Motor neuron (in vitro differentiated cells): ENCODE results near the gene TRIM16. TPM values are rescaled to one million over a fixed set of nuclear protein-coding genes. Genes with fewer than 3 reads are reported as not detected.
"Not testable (repeated sequence)": the region's sequence is repeated elsewhere in the genome, so short reads cannot be mapped to it uniquely, and the experiment has no call there.

ENCODE experiments used
- ATAC-seq, 8 experiments: fragments of 200-7000 bp; cut with Tn5 transposase; replicated peaks in 6 of 8; 2 replicates each; pipeline ENCODE4 v1.8.0; 2021; ENCODE audit warnings: mild to moderate bottlenecking in 8 of 8, moderate library complexity in 8 of 8
- H3K27ac ChIP-seq, 2 donors: fragments of 250-450 bp; sonication (Bioruptor Pico); 2 replicates each; pipeline ENCODE4 v1.9.0; 2021; ENCODE audit warnings: antibody characterized with exemption in 2 of 2, mild to moderate bottlenecking in 2 of 2, moderate library complexity in 1 of 2
- H3K4me1 ChIP-seq, 2 donors: fragments of 250-450 bp; sonication (Bioruptor Pico); replicated peaks in 1 of 2; 2 replicates each; pipeline ENCODE4 v1.6.1; 2021; ENCODE audit warnings: antibody characterized with exemption in 2 of 2, mild to moderate bottlenecking in 2 of 2, moderate library complexity in 1 of 2
- H3K4me3 ChIP-seq, 5 donors: fragments of 250-450 bp; sonication (Bioruptor Pico); 2 replicates each; pipeline ENCODE4 v1.9.0; 2021; ENCODE audit warnings: antibody characterized with exemption in 5 of 5, mild to moderate bottlenecking in 5 of 5, moderate library complexity in 4 of 5
- WGBS, 10 experiments: fragments of 450-650 bp; shearing (Covaris generic); methylation state at CpG; one replicate each; pipeline ENCODE4 v1.0.0; 2022; 5-methylcytosine and 5-hydroxymethylcytosine counted together
- in situ Hi-C, 9 experiments: fragments of 400-800 bp; cut with MboI; loops; one replicate each; pipeline ENCODE4 v1.15.0; 2021; ENCODE audit warnings: low sequenced_read_pairs in 9 of 9, low pct_unique_long_range_greater_than_20kb in 2 of 9; ENCODE audit not compliant: unreplicated experiment in 9 of 9
- total RNA-seq, 8 experiments: library from RNA; unstranded; fragments of 300-600 nt; gene quantifications; 2 replicates each; pipeline versions ENCODE4 v1.2.3 to v1.2.4, GENCODE V29; 2022

TRIM16 gene
- total RNA-seq, 8 experiments from 2014 or later: 17.0 to 49.1 (median 34.9) TPM

GRCh38 chr17:15583313-15583712, 100.8 kb downstream of the TRIM16 start:
- H3K27ac ChIP-seq, H3K4me3 ChIP-seq, in situ Hi-C loops, H3K4me1 ChIP-seq: not testable (repeated sequence)
- peak in 2 of 8 experiments; percentile 46 to 74 for ATAC-seq
- WGBS, 10 experiments: 40% methylated on average over 1 of the region's 5 CpGs; no CpG with 5 or more reads in 9 of the 10 experiments

DNA sequence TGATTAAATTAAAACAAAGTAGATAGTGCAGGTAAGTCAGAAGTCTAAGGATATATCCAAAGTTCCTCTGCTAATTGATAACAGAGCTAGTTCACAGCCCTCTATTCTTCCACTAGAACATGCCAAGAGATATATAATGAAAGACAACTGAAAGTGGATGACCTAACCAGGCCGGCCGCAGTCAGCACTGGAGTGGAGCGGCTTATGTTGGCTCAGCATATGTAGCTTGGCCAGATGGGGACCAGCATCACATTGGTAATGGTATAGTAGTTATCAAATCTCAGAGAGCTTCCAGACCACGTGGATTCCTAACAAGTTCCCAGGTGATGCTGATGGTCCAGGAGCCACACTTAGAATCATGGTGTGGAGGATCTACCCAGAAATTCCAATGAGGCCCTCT, 102.6 kb downstream of the TRIM16 start:
- in situ Hi-C loops, H3K27ac ChIP-seq, ATAC-seq, H3K4me1 ChIP-seq, H3K4me3 ChIP-seq: not testable (repeated sequence)
- no CpG with 5 or more reads among the region's 4 CpGs for WGBS, 10 experiments

Other genes with a start within 250 kb of the TRIM16 start
- 10 to 100 TPM in 5 of 8 experiments, 1 to 10 TPM in 3; 2.6 to 25.8 (median 11.9) TPM for gene CDRT4, start 216.7 kb downstream of the TRIM16 start, total RNA-seq
- gene TVP23C, start 120.8 kb downstream of the TRIM16 start, total RNA-seq: 10 to 100 TPM; 10.4 to 60.5 (median 23.0) TPM
- 1 to 10 TPM in 4 of 8 experiments, under 1 TPM in 3, not detected in 1; 0.11 to 2.6 (median 1.2) TPM for gene FBXW10B, start 64.6 kb downstream of the TRIM16 start, total RNA-seq
- gene ZNF286A, start 15.4 kb upstream of the TRIM16 start, total RNA-seq: 100 to 1,000 TPM in 1 of 8 experiments, 10 to 100 TPM in 7; 32.1 to 114 (median 56.6) TPM
- 1 to 10 TPM in 2 of 8 experiments, under 1 TPM in 6; 0.13 to 1.9 (median 0.76) TPM for gene TBC1D26, start 48.0 kb upstream of the TRIM16 start, total RNA-seq